ENCODE data around the gene TMEM186. TPM values are rescaled to one million over a fixed set of nuclear protein-coding genes. Genes with fewer than 3 reads are reported as not detected.
"Not testable (repeated sequence)": the region's sequence is repeated elsewhere in the genome, so short reads cannot be mapped to it uniquely, and the experiment has no call there.

Gene TMEM186
- total and polyA plus RNA-seq, 11 donors, result 8.7 to 17.2 (median 12.4) TPM

- no peak for ATAC-seq
- DNase-seq, result no peak
- Histone ChIP-seq H3K4me3 (no peak overlapping the region), H3K27ac (no peak overlapping the region), H3K36me3 (peaks cover 5 to 100% (median 99%) of the 10 kb centered on the region in 9 donors), H3K9me3 (no peaks in the 10 kb centered on the region), H3K4me1 (peaks cover 0 to 5% (median 0%) of the 10 kb centered on the region in 12 donors), H3K27me3 (no peaks in the 10 kb centered on the region)
- 93 to 97% (median 96%) methylated on average over 5 of the region's 5 CpGs for WGBS, 4 donors
- intact Hi-C loops (cut with DNase I), result no loop called here
- TF ChIP-seq, protein P1, sequence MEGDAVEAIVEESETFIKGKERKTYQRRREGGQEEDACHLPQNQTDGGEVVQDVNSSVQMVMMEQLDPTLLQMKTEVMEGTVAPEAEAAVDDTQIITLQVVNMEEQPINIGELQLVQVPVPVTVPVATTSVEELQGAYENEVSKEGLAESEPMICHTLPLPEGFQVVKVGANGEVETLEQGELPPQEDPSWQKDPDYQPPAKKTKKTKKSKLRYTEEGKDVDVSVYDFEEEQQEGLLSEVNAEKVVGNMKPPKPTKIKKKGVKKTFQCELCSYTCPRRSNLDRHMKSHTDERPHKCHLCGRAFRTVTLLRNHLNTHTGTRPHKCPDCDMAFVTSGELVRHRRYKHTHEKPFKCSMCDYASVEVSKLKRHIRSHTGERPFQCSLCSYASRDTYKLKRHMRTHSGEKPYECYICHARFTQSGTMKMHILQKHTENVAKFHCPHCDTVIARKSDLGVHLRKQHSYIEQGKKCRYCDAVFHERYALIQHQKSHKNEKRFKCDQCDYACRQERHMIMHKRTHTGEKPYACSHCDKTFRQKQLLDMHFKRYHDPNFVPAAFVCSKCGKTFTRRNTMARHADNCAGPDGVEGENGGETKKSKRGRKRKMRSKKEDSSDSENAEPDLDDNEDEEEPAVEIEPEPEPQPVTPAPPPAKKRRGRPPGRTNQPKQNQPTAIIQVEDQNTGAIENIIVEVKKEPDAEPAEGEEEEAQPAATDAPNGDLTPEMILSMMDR (IDR thresholded peaks at IDR 0.05), result no peak
- no peak for TF ChIP-seq POLR2A (IDR thresholded peaks at IDR 0.05)
Observed at GRCh38 chr16:8807189-8807588, 9.8 kb upstream of the TMEM186 start.

DNA sequence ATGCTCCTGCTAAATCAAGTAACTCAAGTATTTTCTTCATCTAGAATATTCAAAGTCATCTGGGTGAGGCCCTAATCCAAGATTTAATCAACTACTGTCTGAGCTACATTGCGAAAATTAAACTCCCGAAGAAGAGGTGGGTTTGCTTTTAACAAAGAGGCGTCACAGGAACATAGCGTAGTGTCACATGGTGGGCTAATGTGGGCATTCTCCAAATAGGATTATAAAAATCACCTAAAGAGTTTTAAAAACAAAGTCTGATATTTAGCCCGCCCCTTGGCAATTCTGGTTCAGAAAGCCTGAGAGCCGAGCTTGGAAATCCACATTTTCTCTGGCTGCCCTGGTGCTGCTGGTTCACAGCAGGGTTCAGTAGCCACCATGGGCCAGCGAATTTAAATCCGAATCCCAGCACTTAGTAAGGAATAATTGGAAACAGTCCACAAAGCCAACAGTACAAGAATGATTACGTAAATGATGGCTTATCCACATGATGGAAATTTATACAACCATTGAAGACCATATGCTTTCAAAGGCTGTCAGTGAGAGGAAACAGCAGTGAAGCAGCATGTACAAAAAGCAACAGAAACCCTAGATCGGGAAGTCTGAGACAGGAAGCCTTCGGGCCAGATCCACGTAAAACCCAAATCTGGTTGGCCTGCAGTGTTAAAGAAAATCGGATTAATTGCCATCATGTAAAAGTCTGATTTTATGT, 9.0 kb upstream of the TMEM186 start:
- no peak overlapping the region for H3K4me3 ChIP-seq
- H3K4me1 ChIP-seq, result peaks cover 0 to 5% (median 0%) of the 10 kb centered on the region in 12 donors
- TF ChIP-seq, protein P1 (IDR thresholded peaks at IDR 0.05), result no peak
- TF ChIP-seq POLR2A (IDR thresholded peaks at IDR 0.05), result no peak
- intact Hi-C loops (cut with DNase I), result no loop called here
- DNase-seq (no peak), ATAC-seq (no peak)
- H3K9me3 ChIP-seq, result no peaks in the 10 kb centered on the region
- H3K27ac ChIP-seq, result no peak overlapping the region
- no peaks in the 10 kb centered on the region for H3K27me3 ChIP-seq
- WGBS, 4 donors, result 89 to 93% (median 91%) methylated on average over 13 of the region's 13 CpGs
- H3K36me3 ChIP-seq, result peaks cover 3 to 100% (median 99%) of the 10 kb centered on the region in 9 donors

DNA sequence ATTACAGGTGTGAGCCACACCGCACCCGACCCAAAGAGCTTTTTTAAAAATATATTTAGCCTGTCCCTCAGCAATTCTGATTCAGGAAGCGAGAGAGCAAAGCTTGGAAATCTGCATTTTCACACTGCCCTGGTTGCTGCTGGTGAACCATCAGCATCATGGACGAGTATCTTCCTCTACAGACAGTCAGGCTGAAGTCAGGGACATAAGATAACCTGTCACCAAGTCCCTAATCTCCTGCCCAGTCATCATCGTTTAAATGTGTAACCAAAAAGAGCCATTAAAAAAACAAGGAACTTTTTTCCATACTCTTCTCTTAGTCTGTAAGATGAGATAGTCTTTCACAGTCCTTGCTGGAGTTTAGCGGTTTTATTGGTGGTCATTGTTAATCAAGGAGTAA, 6.9 kb upstream of the TMEM186 start:
- Histone ChIP-seq H3K4me1 (peaks cover 0 to 16% (median 9%) of the 10 kb centered on the region in 12 donors), H3K9me3 (no peaks in the 10 kb centered on the region), H3K4me3 (no peak overlapping the region), H3K36me3 (peaks cover 3 to 95% (median 80%) of the 10 kb centered on the region in 9 donors), H3K27ac (no peak overlapping the region), H3K27me3 (no peaks in the 10 kb centered on the region)
- WGBS, 4 donors, result 80 to 83% (median 82%) methylated on average over 6 of the region's 6 CpGs
- intact Hi-C loops (cut with DNase I), result no loop called here
- TF ChIP-seq, protein P1 (IDR thresholded peaks at IDR 0.05), result no peak
- no peak for TF ChIP-seq POLR2A (IDR thresholded peaks at IDR 0.05)
- no peak for ATAC-seq
- DNase-seq, result no peak

- whole genome bisulfite sequencing, 4 donors, result 91 to 96% (median 93%) methylated on average over 12 of the region's 12 CpGs
- H3K27me3 ChIP-seq; intact Hi-C loops (cut with DNase I); H3K4me3 ChIP-seq; ATAC-seq; DNase-seq; H3K9me3 ChIP-seq; H3K27ac ChIP-seq: not testable (repeated sequence)
- Histone ChIP-seq H3K36me3 (peaks cover 3 to 89% (median 75%) of the 10 kb centered on the region in 9 donors), H3K4me1 (peaks cover 0 to 22% (median 14%) of the 10 kb centered on the region in 12 donors)
Observed at GRCh38 chr16:8803733-8804132, 6.3 kb upstream of the TMEM186 start.
